ENCODE measurements around the gene TOX3.

The TOX3 gene

GRCh38 chr16:52451971-52452421 lies 94.9 kb downstream of the TOX3 start:
- DNase-seq (ENCODE audit: low spot score), result no peak

- DNase-seq (ENCODE audit: low spot score), result no peak
Observed at GRCh38 chr16:52450916-52451315, 96.0 kb downstream of the TOX3 start.

- DNase-seq (ENCODE audit: low spot score), result no peak
Observed at GRCh38 chr16:52450241-52450640, 96.7 kb downstream of the TOX3 start.

- DNase-seq (ENCODE audit: low spot score), result no peak
Observed at GRCh38 chr16:52446080-52446479, 100.9 kb downstream of the TOX3 start.

- DNase-seq (ENCODE audit: low spot score), result no peak
Observed at GRCh38 chr16:52441886-52442285, 105.1 kb downstream of the TOX3 start.

GRCh38 chr16:52440248-52440647 lies 106.7 kb downstream of the TOX3 start:
- DNase-seq (ENCODE audit: low spot score), result no peak

- DNase-seq (ENCODE audit: low spot score), result no peak
Observed at GRCh38 chr16:52439750-52440149, 107.2 kb downstream of the TOX3 start.

GRCh38 chr16:52439171-52439701 lies 107.7 kb downstream of the TOX3 start:
- no peak for DNase-seq (ENCODE audit: low spot score)

- DNase-seq (ENCODE audit: low spot score), result no peak
Observed at GRCh38 chr16:52437277-52437670, 109.7 kb downstream of the TOX3 start.

GRCh38 chr16:52436339-52437276 lies 110.3 kb downstream of the TOX3 start:
- DNase-seq (ENCODE audit: low spot score), result no peak

GRCh38 chr16:52434224-52434623 lies 112.7 kb downstream of the TOX3 start:
- no peak for DNase-seq (ENCODE audit: low spot score)

- DNase-seq (ENCODE audit: low spot score), result no peak
Observed at GRCh38 chr16:52433643-52434042, 113.3 kb downstream of the TOX3 start.

- no peak for DNase-seq (ENCODE audit: low spot score)
Observed at GRCh38 chr16:52424591-52424990, 122.4 kb downstream of the TOX3 start.

- DNase-seq (ENCODE audit: low spot score), result no peak
Observed at GRCh38 chr16:52422307-52422706, 124.6 kb downstream of the TOX3 start.

GRCh38 chr16:52418201-52418600 lies 128.7 kb downstream of the TOX3 start:
- DNase-seq (ENCODE audit: low spot score), result no peak

GRCh38 chr16:52416888-52417287 lies 130.1 kb downstream of the TOX3 start:
- DNase-seq (ENCODE audit: low spot score), result no peak

GRCh38 chr16:52411011-52411410 lies 135.9 kb downstream of the TOX3 start:
- no peak for DNase-seq (ENCODE audit: low spot score)

- DNase-seq (ENCODE audit: low spot score), result no peak
Observed at GRCh38 chr16:52408191-52408845, 138.6 kb downstream of the TOX3 start.

- no peak for DNase-seq (ENCODE audit: low spot score)
Observed at GRCh38 chr16:52407778-52408177, 139.2 kb downstream of the TOX3 start.

GRCh38 chr16:52405441-52405840 lies 141.5 kb downstream of the TOX3 start:
- DNase-seq (ENCODE audit: low spot score), result no peak

- DNase-seq (ENCODE audit: low spot score), result no peak
Observed at GRCh38 chr16:52404546-52404945, 142.4 kb downstream of the TOX3 start.

GRCh38 chr16:52399116-52399515 lies 147.8 kb downstream of the TOX3 start:
- no peak for DNase-seq (ENCODE audit: low spot score)

- no peak for DNase-seq (ENCODE audit: low spot score)
Observed at GRCh38 chr16:52398491-52398960, 148.4 kb downstream of the TOX3 start.
